ENCODE results near the gene SPATA1.

DNA sequence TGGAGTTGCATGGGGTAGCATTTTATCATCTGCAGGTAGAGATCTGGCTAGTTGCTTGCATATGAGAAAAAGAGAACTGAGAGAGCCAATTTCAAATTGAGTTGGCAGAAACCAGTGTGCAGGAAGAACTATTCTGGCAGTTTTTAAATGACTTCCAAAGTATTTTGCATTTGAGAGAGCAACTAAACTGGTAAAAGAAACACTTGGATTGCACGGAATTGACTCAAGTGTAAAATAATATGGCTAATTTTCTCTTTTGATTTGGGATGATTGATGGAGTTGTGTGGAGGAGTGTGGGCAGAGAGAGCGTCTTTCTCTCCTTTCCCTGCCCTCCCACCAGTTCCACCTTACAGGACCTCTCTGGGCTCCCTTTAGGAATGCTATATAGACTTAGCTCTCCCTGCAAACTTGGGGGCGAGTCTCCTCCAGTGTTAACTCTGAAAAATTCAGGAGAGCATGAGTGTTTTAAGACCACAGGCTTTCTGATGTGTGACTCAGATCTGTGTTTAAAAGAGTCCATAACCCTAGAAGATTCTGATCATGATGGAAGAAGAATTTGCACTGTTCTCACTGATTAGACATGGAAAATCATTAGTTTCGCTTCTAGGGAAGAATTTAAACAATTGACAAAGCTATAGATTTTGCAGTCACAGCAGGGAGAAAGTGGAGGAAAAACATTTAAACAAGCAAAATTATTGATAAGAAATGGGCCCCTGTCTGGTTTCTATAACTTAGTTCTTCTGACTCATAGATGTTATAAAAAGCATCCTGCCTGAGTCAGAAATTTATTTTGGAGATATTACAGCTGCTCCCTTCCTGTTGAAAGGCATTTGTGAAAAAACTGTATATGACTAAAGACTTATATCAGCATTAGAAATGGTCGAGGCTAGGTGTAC lies 92.9 kb downstream of the SPATA1 start:
- TF ChIP-seq ZNF274 (IDR thresholded peaks at IDR 0.05; ENCODE audit: low read depth, low read length) (no peak), SUZ12 (IDR thresholded peaks at IDR 0.05; ENCODE audit: extremely low read depth, insufficient read depth, insufficient read length) (no peak)
